Kidney capillary endothelial cell (primary cell): ENCODE data around the gene BACE2.

Experiments used
- DNase-seq: peaks from one replicate; pipeline ENCODE4 v3.0.0-alpha.2; 2018; ENCODE audit warnings: low spot score

BACE2 gene

DNA sequence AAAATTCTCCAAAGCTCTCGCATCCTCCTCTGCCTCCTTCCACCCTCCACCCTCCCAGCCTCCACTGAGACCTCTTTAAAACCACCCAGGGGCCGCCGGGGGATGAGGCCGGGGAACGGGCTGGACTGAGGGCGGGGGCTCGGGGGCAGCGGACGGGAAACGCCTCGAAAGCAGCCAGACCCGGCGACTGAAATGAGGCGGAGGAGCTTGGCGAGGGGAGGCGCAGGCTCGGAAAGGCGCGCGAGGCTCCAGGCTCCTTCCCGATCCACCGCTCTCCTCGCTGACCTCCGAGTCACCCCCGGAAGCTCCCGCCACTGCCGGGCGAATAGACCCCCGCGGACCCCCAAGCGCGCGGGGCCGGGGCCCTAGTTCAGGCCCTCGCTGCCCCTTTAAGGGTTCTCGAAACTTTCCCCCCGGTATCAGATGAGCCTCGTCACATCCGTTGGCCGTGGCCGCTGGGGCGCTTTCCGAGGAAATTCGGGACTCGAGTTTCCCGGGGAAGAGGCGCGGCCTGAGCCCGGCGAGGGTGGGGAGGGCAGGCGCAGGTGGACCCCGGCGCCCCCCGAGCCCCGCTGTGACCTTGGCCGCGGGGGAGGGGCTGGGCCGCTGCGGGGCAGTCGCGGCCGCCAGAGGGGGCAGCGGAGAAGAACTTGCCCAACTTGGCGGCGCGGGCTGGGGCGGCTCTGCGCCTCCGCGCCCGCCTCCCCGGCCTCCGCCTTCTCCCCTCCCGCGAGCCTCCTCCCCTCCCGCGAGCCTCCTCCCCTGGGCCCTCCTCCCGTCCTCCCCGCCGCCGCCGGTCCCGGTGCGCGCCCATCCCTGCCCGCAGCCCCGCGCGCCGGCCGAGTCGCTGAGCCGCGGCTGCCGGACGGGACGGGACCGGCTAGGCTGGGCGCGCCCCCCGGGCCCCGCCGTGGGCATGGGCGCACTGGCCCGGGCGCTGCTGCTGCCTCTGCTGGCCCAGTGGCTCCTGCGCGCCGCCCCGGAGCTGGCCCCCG lies at the start of gene BACE2:
TSS of gene BACE2 (plus strand) at position 813 of the 995 bp plus-strand sequence. CDS start at position 917, 104 bp downstream.
- DNase-seq: peak; percentile 61

DNA sequence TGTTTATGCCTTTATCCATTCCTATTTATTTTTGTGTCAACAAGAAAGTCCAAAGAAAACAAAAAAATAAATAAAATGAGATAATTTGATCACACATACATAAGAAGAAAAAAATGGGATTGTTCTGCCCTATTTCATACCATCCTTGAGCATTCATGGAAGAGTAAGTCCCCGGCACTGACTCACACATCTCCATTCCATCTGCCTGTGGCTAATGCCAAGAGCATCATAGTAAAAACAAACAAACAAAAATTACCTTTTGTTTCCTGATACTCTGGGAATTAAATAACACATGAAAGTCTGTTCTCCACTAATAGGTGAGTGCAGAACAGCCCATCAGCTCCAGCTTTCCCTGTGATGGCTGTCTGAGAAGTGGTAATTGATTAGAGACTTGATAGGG lies 48.1 kb upstream of the BACE2 start:
- DNase-seq: no peak

DNA sequence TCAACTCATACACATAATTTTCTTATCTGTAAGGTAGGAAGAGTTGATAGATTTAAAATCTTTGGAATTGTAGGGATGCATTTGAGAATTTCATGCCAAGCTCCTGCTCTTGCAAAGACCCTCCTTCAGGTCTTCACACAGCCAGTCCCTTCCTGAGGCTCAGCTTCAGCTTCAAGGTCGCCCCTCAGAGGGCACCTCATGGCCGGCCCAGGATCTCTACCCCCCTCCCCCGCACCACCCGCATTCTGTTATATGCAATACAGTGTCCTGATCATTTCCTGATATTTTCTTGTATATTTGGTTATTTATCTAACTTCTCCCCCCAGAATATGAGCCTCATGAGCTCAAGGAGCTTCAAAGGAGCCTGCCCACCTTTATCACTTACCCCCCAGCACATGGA lies 47.0 kb upstream of the BACE2 start:
- no peak for DNase-seq

DNA sequence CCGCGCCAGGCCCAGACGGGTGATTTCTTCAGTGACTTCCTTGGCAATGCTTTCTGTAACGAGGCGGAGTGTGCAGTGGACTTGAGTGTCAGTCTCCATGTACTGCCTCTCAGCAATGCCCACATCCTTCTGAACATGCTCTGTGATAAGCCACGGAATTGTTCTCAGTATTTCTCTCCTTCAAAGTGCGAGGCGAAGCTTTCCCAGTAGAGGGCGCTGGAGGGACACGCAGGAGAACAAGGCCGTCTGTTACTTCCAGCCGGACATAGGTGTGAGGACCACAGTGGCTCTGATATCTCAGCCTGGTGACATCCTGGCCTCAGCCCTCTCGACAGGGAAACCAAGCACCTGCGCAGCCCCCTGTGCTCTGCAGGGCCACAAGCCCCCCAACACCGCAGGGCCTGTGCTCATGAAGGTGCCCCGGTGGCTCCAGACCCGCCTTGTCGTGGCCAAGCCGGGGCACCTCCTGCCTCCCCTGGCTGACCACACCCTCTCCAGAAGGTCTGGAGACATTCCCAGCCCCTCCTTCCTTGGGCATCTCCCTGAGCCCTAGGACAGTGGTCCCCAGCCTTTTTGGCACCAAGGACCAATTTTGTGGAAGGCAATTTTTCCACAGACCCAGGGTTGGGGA lies 46.1 kb upstream of the BACE2 start:
- DNase-seq: peak; percentile 68

DNA sequence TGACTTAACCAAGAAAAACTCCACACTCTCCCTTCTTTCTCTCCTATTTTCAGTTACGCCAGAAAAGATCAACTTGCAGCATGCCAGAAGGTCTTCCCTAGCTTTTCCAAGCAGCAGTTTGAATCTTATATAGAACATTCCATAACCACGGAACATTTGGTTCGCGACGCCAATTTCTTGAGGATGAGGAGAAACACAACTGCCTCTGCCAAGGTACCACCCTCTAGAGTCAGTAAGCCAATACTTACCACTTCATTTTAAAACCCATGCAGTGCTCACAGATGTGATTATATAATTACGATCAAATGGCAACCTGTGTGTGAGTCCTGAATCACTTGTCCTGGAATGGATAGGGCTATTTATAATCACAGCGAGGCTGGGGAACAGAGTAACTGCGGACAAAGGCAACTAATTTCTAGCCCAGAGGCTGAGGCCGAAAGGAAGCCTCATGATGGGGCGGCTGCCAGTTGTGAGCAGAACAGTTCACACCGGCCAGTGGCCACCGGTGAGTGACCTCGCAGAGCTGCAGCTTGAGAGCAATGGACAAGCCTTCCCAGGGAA lies 43.2 kb upstream of the BACE2 start:
- no peak for DNase-seq

DNA sequence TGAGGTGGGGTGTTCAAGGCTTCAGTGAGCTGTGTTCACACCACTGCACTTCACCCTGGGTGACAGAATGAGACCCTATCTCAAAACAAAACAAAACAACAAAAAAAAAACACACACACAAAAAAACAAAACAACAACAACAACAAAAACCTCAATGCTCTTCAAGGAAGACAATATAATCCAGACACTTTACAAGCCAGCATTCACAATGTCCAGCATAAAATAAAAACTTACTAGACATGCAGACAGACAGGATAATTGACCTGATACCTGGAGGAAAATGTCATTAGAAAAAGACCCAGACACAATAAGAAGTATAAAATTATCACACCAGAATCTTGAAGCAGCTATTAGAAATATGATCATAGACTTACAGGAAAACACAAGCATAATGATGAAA lies 39.0 kb upstream of the BACE2 start:
- DNase-seq: no peak

DNA sequence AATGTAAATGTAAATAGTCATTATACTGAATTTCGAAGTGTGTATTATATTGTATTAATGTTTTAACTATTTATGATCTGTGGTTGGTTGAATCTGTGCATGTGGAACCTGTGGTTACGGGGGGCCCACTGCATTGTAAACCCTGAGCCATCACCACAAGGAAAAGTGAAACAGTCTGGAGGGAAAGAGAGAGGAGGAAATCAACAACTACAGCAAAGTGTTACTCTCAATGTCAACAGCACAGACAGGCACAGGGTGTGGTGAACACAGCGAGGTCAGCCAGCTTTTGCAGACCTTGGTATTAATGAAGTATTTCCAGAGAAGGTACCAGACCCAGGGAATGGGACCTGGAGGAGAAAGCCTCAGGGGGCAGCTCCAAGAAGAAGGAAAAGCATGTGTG lies 37.1 kb upstream of the BACE2 start:
- no peak for DNase-seq

DNA sequence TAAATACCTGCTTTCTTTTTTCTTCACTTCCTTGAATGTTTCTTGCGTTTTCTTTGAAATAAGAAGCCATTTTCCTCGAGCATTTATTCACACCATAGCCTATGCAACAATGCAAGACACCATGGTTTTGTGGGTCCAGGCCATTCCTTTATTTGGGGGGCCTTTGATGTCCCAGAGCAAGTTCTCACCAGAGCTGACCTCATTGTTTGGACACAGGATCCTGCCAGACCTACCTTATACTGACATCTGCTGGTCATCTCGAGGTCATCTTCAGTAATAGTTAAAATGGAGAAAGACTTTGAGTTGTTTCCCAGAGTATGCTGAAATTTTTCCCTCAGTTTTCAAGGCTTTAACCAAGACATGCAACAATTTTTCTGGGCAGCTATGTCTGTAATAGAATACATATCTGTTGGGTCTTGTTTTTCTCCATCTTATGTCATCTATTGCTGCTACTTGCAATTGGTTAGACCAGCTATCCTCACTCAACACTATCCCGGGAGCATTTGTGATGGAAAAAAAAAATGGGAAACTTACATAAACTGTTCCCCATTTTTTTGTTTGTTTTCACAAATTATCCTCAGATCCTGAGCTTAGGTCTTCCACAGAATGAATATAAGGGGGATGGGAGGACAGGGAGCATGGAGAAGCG lies 34.0 kb upstream of the BACE2 start:
- DNase-seq: no peak

DNA sequence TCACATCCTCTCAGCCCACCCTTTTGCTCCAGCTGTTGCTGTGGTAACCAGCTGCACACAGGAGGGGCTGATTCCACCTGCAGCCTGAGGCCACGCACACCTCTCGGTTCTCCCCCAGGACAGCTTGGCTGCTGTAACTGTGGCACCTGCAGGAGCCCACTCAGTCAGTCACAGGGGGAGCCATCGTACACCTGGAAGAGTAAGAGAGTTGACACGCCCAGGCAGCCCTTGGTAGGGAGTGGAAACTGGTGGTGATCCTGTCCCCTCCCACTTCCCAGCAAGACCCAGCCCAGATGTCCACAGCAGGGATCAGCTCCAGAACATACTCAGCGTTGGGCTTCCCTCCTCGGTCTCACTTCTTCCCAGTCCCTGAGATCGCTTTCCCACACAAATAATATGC lies 32.2 kb upstream of the BACE2 start:
- DNase-seq: no peak

DNA sequence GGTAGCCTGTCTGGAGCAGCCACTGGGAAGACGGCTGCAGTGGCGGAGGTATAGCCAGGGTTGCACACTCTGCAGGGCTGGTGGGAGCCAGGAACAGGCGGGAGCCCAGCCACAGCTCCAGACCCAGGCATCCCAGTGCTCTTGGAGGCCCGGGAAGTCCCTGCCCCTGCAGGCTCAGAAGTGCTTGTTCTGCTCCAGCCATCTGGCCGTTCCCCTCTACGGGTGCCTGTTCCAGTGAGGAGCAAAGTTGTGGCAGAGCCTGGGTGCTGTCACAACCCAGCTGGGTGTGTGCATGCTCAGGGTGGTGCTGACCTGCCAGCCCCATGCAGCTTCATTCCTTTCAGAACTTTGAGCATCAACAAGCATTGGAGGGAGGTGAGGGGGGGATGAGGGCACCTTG lies 31.7 kb upstream of the BACE2 start:
- no peak for DNase-seq

DNA sequence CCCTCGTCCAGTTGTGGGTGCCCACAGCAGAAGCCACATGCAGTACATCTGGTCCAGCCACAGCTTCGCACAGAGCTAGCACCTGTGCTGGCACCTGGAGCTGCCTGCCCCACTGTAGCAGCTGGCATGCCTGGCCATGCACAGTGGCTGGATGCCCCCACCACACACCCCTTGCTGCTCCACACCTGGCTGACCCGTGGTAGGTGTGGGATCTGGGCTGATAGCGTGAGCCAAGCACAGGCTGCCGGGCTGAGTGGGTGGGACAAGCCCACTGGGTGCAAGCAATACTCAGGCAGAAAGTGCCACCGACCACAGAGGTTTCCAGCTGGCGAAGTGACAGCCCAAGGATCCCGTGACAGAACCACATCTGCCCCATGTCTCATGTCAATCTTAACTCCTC lies 30.6 kb upstream of the BACE2 start:
- no peak for DNase-seq

DNA sequence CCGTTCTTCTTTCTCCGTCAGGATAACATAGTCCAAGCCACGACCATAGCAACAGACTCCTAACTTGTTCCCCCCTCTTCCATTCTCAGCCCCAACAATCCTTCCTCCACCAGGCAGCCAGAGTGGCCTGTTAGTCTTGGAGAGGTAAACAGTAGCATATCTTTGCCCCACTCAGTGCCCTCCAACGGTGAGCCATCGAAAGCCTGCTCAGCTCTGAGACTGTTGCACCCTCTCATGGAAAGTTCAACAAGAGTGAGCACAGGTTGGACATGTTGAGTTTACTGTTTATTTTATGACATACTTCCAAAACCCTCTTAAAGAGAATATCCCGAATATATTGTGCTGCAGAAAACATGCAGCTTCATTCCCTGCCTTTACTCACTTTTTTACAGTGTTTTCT lies 30.1 kb upstream of the BACE2 start:
- DNase-seq: no peak

DNA sequence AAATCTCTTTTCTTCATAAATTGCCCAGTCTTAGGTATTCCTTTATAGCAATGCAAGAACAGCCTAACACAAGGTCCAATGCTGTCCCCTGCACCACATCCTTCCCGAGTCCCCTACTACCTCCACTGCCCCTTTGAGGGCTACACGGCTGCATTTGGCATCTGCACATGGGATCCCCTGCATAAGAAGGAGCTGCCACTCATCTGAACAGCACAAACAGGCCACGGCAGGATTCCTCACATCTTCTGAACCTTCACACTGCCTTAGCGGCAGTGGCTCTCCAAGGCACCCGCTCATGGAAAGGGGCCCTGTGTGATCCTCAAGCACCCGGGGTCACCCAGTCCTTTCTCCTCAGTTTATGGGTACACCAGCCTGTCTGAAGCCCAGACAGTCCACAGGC lies 29.2 kb upstream of the BACE2 start:
- DNase-seq: no peak

DNA sequence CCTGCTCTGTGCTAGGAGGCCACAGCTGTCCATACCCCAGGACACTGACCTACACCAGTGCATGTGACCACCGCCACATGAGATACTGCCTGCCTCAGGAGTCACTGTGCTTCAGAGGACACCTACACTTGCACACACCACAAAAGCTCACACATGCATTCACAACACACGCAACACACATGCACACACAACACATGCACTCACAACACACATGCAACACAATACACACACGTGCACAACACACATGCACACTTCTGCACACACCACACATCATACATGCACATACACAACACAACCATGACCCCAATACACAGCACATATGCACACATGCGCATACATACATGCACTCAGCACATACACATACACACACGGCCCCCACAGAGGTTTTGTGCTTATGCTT lies 28.7 kb upstream of the BACE2 start:
- no peak for DNase-seq

DNA sequence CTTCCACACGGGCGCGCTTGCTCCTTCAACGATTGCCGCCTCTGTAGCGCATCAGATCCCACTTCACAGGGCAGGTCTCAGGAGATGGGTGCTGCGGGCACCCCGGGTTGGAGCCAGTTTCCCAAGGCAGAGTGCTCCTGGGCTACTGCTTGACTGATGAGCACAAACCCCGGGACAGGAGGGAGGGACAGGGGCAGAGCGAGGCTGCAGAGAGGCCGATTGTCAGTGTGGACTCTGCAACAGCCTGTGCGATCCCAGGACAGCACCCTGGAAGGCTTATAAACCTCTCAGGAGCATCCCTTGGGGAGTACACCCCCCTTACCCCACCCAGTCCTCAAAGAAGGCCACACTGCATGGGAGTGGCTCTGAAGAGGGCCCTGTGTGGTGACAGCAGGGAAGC lies 28.0 kb upstream of the BACE2 start:
- DNase-seq: no peak

DNA sequence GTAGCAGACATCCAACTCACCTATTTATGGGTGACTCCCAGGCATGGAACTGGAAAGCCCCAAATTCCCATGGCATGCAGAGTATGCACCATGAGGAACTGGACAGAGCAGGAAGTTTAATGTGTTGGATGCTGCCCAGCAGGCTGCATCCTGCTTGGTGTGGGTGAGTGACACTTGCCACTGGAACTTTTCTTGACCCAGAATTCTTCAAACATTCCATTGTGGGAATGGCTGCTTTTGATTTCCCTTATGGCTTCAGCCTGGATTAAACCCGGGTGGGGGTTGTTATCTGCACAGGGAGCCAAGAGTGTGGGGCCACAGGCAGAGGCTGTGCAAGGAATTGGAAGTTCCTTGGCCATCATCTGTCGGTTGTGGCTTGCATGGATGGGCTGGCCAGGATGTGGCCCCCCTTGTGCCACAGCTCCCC lies 26.9 kb upstream of the BACE2 start:
- DNase-seq: peak; percentile 37

DNA sequence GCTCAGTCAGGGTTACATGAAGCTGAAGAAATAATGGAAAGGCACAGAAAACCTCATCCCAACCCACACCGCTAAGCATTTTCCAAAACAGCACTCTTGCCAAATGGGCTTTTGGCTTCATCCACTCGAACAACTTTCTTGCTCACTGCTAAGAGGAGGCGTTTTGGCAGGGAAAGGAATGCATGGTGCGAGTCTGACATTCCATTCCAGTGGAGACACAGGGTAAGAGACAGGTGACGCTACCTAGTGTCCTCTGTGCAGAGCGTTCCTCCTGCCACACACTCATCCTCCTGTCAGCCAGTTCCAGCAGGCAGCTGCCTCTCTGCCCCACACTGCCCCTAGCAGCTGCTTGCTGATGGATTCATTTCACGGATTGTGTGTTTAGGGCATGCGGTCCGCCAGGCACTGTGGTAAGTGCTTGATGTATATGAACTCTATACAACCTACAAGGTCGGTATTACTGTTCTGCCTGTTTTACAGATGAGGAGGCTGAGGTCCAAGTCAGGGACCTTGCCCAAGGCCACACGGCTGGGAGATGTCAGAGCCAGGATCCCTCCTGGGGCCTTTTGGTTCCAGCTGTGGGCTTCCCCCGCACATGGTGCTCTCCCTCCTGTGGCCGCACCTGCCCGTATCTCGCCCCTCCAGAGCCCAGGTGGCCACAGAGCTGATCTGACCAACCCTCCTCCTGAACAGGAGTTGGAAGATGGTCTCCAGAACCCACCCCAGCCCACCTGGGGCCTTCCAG lies 25.7 kb upstream of the BACE2 start:
- DNase-seq: no peak

DNA sequence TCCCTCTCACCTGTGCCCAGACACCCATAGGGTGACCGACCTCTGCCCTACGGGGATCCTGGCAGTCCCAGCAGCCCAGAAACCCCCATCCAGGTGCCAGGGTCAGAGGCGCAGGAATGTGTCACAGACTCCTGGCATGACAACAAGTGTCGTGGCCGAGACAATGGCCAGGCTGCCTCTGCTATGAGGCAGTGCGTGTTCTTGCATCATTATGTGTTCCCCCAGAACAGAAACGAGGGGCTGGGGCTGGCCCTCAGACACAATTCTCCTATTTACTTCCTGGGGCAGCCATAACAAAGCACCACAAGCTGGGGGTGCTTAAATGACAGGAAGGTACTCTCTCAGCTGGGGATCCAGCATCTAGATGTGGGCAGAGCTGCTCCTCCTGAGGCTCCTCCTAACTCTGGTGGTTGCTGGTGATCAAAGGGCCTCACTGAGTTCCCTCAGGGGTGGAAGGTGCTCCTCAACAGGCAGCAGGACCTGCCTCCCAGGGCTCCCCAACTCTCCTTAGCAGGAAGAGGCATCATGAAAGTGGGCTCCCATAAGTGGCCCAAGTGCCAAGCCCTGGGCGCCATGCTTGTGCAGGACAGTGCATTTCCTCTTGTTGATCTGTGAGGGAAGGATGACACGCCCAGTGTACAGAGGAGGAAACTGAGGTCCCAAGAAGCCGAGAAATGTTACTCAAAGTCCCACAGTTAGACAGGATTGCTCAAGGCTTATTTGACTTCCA lies 24.2 kb upstream of the BACE2 start:
- no peak for DNase-seq

DNA sequence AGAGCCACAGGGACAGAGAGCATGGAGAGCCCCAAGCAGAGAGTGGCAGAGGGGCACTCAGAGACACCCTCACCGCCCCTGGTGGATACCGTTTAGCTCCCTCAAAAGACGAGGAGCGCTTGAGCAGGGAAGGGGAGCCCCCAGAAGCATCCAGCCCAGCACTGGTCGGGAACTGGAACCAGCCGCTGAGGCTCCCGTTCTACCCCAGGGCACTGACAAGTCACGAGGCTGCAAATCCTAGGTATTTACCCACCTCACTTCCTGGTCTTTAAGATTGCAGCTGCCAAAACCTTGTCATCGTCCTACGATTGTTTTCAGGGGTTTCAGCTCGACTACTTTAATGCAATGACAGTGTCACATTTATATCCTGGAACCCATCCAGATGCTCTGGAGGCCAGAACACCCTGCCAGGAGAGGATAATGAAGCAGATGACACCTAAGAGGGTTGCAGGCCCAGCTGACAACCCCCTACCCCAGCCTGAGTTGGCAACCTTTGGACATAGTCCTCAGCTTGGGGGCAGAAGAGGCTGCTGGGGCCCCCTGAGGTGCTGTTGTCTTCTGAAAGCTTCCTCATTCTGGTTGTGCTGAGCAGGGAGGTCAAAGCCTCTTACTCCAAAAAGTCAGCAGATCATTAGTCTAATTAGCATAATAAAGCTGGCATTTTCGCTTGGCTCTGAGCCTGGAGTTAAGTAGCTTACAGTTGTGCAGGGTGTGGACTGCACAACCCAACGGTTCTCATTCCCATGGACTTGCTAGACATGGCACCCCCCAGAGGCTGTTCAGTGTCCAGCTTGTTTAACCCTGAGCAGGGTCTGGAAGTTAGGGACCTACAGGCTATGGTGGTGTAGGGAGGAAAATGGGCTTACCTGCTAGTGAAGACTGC lies 20.6 kb upstream of the BACE2 start:
- no peak for DNase-seq

DNA sequence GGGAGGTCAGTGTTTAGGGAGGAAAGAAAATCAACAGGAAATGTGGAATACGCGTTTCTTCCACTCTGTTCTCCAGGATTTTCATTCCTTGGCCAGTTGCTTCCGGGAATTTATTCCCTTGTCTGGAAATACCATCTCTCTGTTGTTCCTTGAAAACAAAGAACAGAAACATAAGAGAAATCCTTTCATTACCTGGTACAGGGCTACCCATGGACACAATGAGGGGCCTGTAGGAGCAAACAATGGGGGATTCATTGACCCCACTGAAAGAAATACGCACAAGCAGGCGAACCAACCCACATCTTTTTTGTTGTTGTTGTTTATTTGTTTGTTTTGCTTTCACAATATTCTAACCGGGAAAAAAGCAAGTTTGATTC lies 20.0 kb upstream of the BACE2 start:
- DNase-seq: no peak
